Heart left ventricle (tissue), 13 donors: Measurements from ENCODE around the gene ZFP36L1.

ENCODE experiments used
- POLR2A ChIP-seq, 2 donors: fragments of 450-650 bp; IDR thresholded peaks; one replicate each; pipeline ENCODE4 v1.6.1; 2017; ENCODE audit warnings: antibody characterized with exemption in 2 of 2, mild to moderate bottlenecking in 2 of 2, moderate library complexity in 2 of 2
- TF ChIP-seq, protein P1 (sequence below), 12 donors: fragments of 200-600 bp; sonication (generic) in 4 of 12; IDR thresholded peaks; one replicate each; pipeline versions ENCODE4 v1.5.0 to v1.8.0; 2018 to 2022; ENCODE audit warnings: antibody characterized with exemption in 12 of 12, mild to moderate bottlenecking in 5 of 12
- donor health status: ischemic (EF 13 %, LVEDD 7.1; RV severe dilation, severe dysfunction).
- donor health status: DM: no; HTN: yes; CAD: no.
- donor health status: DM: no; HTN: no; CAD: no.
- donor health status: ischemic (EF 25% LVEDD 6.9; RV normal size, moderate dysfunction).
- donor health status: ischemic (EF 25% LVEDD 5.7; RV mildly dilated, moderate dysfunction).
- donor health status: ischemic (EF 35%, LVEDD 5.7; RV mildly dilated, moderate dysfunction).
- donor health status: nonischemic (EF 11% LVEDD 7.7; RV severe dilation, severe dysfunction).
- donor health status: DM: yes; HTN: yes; CAD: no.
- donor health status: PGD.
- donor health status: ischemic (EF 29% LVEDD 5.4; RV normal size, mild dysfunction).
- donor health status: nonischemic (EF 23%, LVEDD 6.1; RV moderate dilation, normal function).

DNA sequence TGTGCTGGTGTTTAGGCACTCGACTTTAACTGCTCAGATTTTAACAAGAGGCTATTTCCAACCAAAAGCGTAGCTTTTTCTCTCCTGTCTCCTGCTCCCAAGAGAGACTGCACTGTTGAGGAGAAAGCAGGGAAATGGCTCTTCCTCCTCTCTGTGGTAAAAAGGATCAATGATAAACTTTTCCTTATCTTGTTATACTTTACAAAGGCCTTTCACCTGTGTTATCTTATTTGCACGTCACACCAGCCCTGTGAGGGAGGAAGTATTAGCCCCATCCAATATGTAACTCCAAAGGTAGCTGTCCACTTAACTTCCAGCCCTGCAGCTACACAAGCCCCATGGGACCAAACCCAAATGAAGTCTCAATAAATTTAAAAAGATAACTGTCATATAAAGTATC lies 32.9 kb upstream of the ZFP36L1 start:
- TF ChIP-seq, protein P1, sequence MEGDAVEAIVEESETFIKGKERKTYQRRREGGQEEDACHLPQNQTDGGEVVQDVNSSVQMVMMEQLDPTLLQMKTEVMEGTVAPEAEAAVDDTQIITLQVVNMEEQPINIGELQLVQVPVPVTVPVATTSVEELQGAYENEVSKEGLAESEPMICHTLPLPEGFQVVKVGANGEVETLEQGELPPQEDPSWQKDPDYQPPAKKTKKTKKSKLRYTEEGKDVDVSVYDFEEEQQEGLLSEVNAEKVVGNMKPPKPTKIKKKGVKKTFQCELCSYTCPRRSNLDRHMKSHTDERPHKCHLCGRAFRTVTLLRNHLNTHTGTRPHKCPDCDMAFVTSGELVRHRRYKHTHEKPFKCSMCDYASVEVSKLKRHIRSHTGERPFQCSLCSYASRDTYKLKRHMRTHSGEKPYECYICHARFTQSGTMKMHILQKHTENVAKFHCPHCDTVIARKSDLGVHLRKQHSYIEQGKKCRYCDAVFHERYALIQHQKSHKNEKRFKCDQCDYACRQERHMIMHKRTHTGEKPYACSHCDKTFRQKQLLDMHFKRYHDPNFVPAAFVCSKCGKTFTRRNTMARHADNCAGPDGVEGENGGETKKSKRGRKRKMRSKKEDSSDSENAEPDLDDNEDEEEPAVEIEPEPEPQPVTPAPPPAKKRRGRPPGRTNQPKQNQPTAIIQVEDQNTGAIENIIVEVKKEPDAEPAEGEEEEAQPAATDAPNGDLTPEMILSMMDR (IDR thresholded peaks at IDR 0.05): no peak
- TF ChIP-seq POLR2A (IDR thresholded peaks at IDR 0.05): no peak
